Measurements from ENCODE around the gene PLEK2. TPM values are rescaled to one million over a fixed set of nuclear protein-coding genes. Genes with fewer than 3 reads are reported as not detected.

The PLEK2 gene
- total RNA-seq, 1 experiment from 2014 or later: 46.0 TPM

DNA sequence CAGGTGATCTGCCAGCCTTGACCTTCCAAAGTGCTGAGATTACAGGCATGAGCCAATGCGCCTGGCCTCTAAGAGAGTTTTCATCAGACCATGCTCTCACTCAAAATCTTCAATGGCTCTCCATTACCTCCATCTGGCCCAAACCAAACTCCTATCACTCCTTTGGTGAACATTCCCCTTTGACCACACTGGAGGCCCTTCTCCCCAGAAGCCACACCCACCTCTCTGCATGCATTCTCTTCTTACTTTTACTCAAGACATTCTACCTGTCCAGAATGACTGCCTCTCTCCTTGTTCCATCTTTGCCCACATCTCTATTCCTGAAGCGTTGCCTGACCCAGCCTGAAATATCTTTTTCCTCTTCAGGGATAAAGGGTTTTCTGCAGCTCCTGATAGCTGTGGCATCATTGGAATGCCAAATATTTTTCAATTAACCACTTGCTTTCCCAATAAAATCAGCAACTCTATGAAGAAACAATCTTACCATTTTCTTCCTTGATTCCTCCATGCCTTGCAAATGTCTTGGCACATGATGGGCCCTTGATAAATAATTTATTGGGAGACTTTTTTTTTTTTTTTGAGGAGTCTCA lies 15.5 kb downstream of the PLEK2 start:
- peak in 1 of 2 experiments; percentile 57 for DNase-seq
- no peak for TF ChIP-seq EZH2 (IDR thresholded peaks at IDR 0.05; ENCODE audit: low read depth)
- no peak for TF ChIP-seq CTCF (conservative IDR thresholded peaks at IDR 0.05)
- H3K79me2 ChIP-seq (ENCODE audit: low read depth): 0 out of 2 replicates have a peak, but pooled peaks cover 3% of the 10 kb centered on the region
- peaks cover 4% of the 10 kb centered on the region; the same call in 1 of the 2 replicates for H3F3A ChIP-seq (ENCODE audit: insufficient read depth, low read depth)
- H3K27ac ChIP-seq: no peak overlapping the region
- H3K9me3 ChIP-seq (ENCODE audit: insufficient read depth, low read depth): no peaks in the 10 kb centered on the region
- H3K4me1 ChIP-seq (replicated peaks; ENCODE audit: insufficient read depth): no peaks in the 10 kb centered on the region
- H3K27me3 ChIP-seq (ENCODE audit: insufficient read depth, low read depth): no peaks in the 10 kb centered on the region
- POLR2A ChIA-PET (ENCODE audit: unreplicated experiment): no interaction called here
- intact Hi-C loops (cut with micrococcal nuclease; ENCODE audit: unreplicated experiment): no loop called here
- H3K4me2 ChIP-seq: no peak overlapping the region
- CTCF ChIA-PET: no interaction called here
- H3K9me2 ChIP-seq (ENCODE audit: insufficient read depth): no peaks in the 10 kb centered on the region
- BruUV-seq (replicated peaks): no TSS peak
- no peaks in the 10 kb centered on the region for H4K20me1 ChIP-seq (ENCODE audit: insufficient read depth)
- no peak overlapping the region for H2AFZ ChIP-seq
- no peak overlapping the region for H3K4me3 ChIP-seq
- H3K36me3 ChIP-seq (ENCODE audit: low read depth): 0 out of 2 replicates have a peak, but pooled peaks cover 8% of the 10 kb centered on the region

DNA sequence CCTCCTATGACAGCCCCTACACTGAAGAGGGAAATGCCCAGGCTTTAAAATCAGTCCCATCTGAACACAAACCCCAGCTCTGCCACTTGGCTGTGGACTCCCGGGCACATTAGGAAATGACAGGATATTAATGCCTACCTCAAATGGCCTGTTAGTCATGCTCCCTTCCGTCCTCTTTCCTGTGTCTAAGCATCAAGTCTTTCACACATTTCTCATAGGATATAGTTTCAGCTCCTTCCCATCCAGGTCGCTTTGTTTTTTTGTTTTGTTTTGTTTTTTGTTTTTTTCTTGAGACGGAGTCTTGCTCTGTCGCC lies 16.1 kb downstream of the PLEK2 start:
- CTCF ChIA-PET: no interaction called here
- Histone ChIP-seq H3K27ac (no peak overlapping the region), H3F3A (ENCODE audit: insufficient read depth, low read depth) (peaks cover 4% of the 10 kb centered on the region; the same call in 1 of the 2 replicates), H3K27me3 (ENCODE audit: insufficient read depth, low read depth) (no peaks in the 10 kb centered on the region), H3K79me2 (ENCODE audit: low read depth) (0 out of 2 replicates have a peak, but pooled peaks cover 3% of the 10 kb centered on the region), H3K4me3 (no peak overlapping the region), H3K4me2 (no peak overlapping the region), H3K9me2 (ENCODE audit: insufficient read depth) (no peaks in the 10 kb centered on the region), H3K4me1 (replicated peaks; ENCODE audit: insufficient read depth) (no peaks in the 10 kb centered on the region), H3K36me3 (ENCODE audit: low read depth) (0 out of 2 replicates have a peak, but pooled peaks cover 8% of the 10 kb centered on the region), H4K20me1 (ENCODE audit: insufficient read depth) (no peaks in the 10 kb centered on the region), H2AFZ (no peak overlapping the region), H3K9me3 (ENCODE audit: insufficient read depth, low read depth) (no peaks in the 10 kb centered on the region)
- BruUV-seq (replicated peaks): no TSS peak
- intact Hi-C loops (cut with micrococcal nuclease; ENCODE audit: unreplicated experiment): no loop called here
- POLR2A ChIA-PET (ENCODE audit: unreplicated experiment): interaction anchor here (0.5 kb wide), 1 partner anchor 9 kb away, joined by 11 read pairs; no protein-coding TSS in a partner anchor
- no peak for TF ChIP-seq CTCF (conservative IDR thresholded peaks at IDR 0.05)
- peak in 1 of 2 experiments; percentile 26 for DNase-seq

GRCh38 chr14:67395086-67395875 lies 16.7 kb downstream of the PLEK2 start:
- peak in 1 of 2 experiments; percentile 31 for DNase-seq
- Histone ChIP-seq H3K4me3 (no peak overlapping the region), H3K27me3 (ENCODE audit: insufficient read depth, low read depth) (no peaks in the 10 kb centered on the region), H2AFZ (no peak overlapping the region), H3K36me3 (ENCODE audit: low read depth) (0 out of 2 replicates have a peak, but pooled peaks cover 8% of the 10 kb centered on the region), H3K9me2 (ENCODE audit: insufficient read depth) (no peaks in the 10 kb centered on the region), H4K20me1 (ENCODE audit: insufficient read depth) (no peaks in the 10 kb centered on the region), H3K4me1 (replicated peaks; ENCODE audit: insufficient read depth) (no peaks in the 10 kb centered on the region), H3K79me2 (ENCODE audit: low read depth) (0 out of 2 replicates have a peak, but pooled peaks cover 2% of the 10 kb centered on the region), H3K27ac (no peak overlapping the region), H3K4me2 (no peak overlapping the region), H3K9me3 (ENCODE audit: insufficient read depth, low read depth) (no peaks in the 10 kb centered on the region), H3F3A (ENCODE audit: insufficient read depth, low read depth) (peaks cover 4% of the 10 kb centered on the region; the same call in 1 of the 2 replicates)
- ChIA-PET POLR2A (ENCODE audit: unreplicated experiment) (interaction anchor here (0.5 kb wide), 1 partner anchor 10 kb away, joined by 11 read pairs; no protein-coding TSS in a partner anchor), CTCF (no interaction called here)
- intact Hi-C loops (cut with micrococcal nuclease; ENCODE audit: unreplicated experiment): no loop called here
- BruUV-seq (replicated peaks): no TSS peak
- TF ChIP-seq CTCF (conservative IDR thresholded peaks at IDR 0.05) (no peak), EZH2 (IDR thresholded peaks at IDR 0.05; ENCODE audit: low read depth) (no peak)
